ENCODE measurements around the gene SELENOV. TPM values are rescaled to one million over a fixed set of nuclear protein-coding genes. Genes with fewer than 3 reads are reported as not detected.
A peak's percentile ranks its signal among the peaks of the same experiment; 100 is the strongest.

SELENOV gene
- total RNA-seq, 2 experiments from 2014 or later = not detected

DNA sequence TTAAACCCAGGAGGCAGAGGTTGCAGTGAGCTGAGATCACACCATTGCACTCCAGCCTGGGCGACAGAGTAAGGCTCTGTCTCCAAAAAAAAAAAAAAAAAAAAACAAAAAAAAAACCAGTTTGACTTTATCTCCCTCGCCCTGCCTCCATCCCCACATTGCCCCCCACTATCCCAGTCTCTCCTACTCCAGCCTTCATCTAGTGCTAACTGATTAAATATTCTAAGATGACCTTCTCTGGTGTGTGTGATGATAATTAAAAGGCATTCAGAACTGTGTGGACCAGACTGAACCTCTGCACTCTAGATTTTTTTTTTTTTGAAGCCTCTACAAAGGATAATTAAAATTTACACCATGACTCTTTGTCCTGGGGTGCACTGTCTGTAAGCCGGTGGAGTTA, 22.2 kb upstream of the SELENOV start:
- intact Hi-C loops (cut with DNase I, micrococcal nuclease) = no loop called here
- Mint-ChIP-seq H3K4me3 (no peak overlapping the region), H3K9me3 (ENCODE audit: low read depth) (no peaks in the 10 kb centered on the region), H3K27me3 (peaks cover 7% of the 10 kb centered on the region), H3K4me1 (no peaks in the 10 kb centered on the region), H3K27ac (no peak overlapping the region), H3K36me3 (ENCODE audit: low read depth) (peaks cover 17% of the 10 kb centered on the region)
- ChIA-PET CTCF (interaction anchor here (1.0 to 1.5 kb wide), 3 partner anchors 10 to 40 kb away, joined by 4 to 6 read pairs (median 5); partner anchors contain the start of gene EID2B), POLR2A (interaction anchor here (0.6 kb wide), 1 partner anchor 44 kb away, joined by 3 read pairs; no protein-coding TSS in a partner anchor)
- no peak for ATAC-seq
- no peak for DNase-seq

DNA sequence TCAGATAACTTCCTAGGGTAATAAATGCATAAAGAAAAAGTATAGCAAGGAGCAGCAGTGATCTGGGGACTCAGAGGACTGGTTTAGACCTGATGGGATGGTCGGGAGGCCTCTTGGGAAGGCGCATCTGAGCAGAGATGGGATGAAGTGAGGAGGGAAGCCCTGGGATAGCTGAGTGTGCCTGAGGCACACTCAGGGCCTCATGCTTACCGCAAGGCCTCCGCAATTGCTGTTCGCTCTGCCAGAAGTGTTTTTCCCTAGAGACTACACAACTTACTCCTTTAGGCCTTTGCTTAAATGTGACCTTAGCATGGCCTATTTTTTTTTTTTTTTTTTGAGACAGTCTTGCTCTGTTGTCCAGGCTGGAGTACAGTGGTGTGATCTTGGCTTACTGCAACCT, 20.3 kb upstream of the SELENOV start:
- CTCF ChIA-PET = interaction anchor here (1.2 kb wide), 1 partner anchor 54 kb away, joined by 5 read pairs; no protein-coding TSS in a partner anchor
- ATAC-seq = no peak
- H3K27me3 Mint-ChIP-seq = peaks cover 20% of the 10 kb centered on the region
- H3K4me1 Mint-ChIP-seq = peaks cover 12% of the 10 kb centered on the region
- H3K4me3 Mint-ChIP-seq = no peak overlapping the region
- intact Hi-C loops (cut with DNase I, micrococcal nuclease) = loop anchor here in 1 of 2 experiments (5.0 kb wide), 1 partner anchor 38 kb away; the partner anchor contains the start of gene EID2B
- no peaks in the 10 kb centered on the region for H3K9me3 Mint-ChIP-seq (ENCODE audit: low read depth)
- no peak overlapping the region for H3K27ac Mint-ChIP-seq
- peaks cover 5% of the 10 kb centered on the region for H3K36me3 Mint-ChIP-seq (ENCODE audit: low read depth)
- POLR2A ChIA-PET = no interaction called here
- DNase-seq = no peak

DNA sequence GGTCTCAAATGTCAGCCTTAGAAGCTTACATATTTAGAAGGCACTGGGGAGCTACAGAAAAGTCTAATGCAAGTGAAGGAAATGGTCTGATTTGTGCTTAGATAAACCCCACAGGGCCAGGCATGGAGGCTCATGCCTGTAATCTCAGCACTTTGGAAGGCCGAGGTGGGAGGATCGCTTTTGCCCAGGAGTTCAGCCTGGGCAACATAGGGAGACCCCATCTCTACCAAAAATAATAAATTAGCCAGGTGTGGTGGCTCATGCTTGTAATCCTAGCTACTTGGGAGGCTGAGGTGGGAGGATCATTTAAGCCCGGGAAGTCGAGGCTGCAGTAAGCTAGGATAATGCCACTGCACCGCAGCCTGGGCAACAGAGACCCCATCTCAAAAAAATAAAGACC, 18.9 kb upstream of the SELENOV start:
- H3K27me3 Mint-ChIP-seq = peaks cover 31% of the 10 kb centered on the region
- ATAC-seq (no peak), DNase-seq (no peak)
- no peak overlapping the region for H3K4me3 Mint-ChIP-seq
- ChIA-PET CTCF (interaction anchor here (0.7 to 1.0 kb wide), 4 partner anchors 19 to 175 kb away, joined by 3 to 5 read pairs (median 4); no protein-coding TSS in a partner anchor), POLR2A (no interaction called here)
- no peak overlapping the region for H3K27ac Mint-ChIP-seq
- H3K36me3 Mint-ChIP-seq (ENCODE audit: low read depth) = no peaks in the 10 kb centered on the region
- intact Hi-C loops (cut with DNase I, micrococcal nuclease) = loop anchor here in 1 of 2 experiments (5.0 kb wide), 1 partner anchor 36 kb away; the partner anchor contains the start of gene EID2B
- H3K4me1 Mint-ChIP-seq = peaks cover 14% of the 10 kb centered on the region
- no peaks in the 10 kb centered on the region for H3K9me3 Mint-ChIP-seq (ENCODE audit: low read depth)

DNA sequence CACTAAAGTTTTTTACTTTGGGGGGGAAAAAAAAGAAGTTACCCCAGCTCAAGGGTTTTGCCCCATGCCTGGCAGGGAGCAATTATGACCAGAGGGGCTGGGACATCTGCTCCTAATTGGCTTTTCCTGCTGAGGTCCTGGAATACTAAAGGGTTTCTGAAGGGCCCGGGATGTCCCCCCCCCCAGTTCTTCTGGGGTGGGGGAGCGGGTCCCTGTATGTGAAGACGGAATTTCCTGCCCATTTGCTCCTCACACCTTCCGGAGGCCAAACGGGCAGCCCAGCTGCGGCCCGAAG, 17.3 kb upstream of the SELENOV start:
- Mint-ChIP-seq H3K27ac (no peak overlapping the region), H3K36me3 (ENCODE audit: low read depth) (no peaks in the 10 kb centered on the region), H3K9me3 (ENCODE audit: low read depth) (no peaks in the 10 kb centered on the region), H3K27me3 (peaks cover 32% of the 10 kb centered on the region), H3K4me3 (no peak overlapping the region), H3K4me1 (peaks cover 14% of the 10 kb centered on the region)
- DNase-seq = no peak
- no peak for ATAC-seq
- intact Hi-C loops (cut with DNase I, micrococcal nuclease) = loop anchor here in 1 of 2 experiments (5.0 kb wide), 1 partner anchor 35 kb away; the partner anchor contains the start of gene EID2B
- ChIA-PET POLR2A (interaction anchor here (0.6 to 1.1 kb wide), 2 partner anchors 21 to 62 kb away, joined by 4 read pairs; partner anchors contain the start of gene RPS16), CTCF (interaction anchor here (0.6 to 1.0 kb wide), 5 partner anchors 10 to 1119 kb away, joined by 3 to 4 read pairs (median 3); no protein-coding TSS in a partner anchor)

DNA sequence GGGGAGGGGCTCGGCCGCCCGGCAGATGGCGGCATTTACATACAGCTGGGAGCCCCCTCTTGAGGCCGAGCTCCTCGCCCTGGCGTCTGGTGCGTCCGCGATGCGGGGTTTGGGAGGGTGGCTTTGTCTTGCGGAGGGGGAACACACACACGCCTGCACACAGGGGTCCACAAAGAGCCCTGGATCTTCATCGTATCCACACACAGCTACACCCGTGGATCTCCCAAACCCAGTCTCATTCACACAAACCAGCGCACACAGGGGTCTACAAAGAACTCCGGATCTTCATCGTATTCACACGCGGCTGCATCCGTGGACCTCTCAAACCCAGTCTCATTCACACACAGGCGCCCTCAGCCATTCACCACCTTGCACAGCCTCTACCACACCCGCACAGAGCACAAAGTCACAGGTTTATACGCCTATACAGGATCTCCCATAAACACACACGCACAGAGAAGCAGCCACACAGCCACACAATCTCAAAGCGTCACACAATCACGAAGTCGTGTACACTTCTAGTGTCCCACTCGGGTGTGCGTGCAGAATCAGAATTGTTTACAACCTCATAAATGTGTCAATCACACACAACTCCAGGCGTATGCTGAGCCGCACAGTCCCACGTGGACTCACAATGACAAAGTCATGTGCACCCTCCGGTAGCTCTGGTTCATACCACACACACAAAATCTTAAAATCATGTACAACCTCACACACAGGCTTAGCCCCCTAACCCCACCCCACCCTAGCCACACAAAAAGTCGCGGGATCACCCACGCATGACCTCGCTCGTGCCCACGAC, 16.7 kb upstream of the SELENOV start:
- intact Hi-C loops (cut with DNase I, micrococcal nuclease) = loop anchor here in 1 of 2 experiments (5.0 kb wide), 1 partner anchor 34 kb away; the partner anchor contains the start of gene EID2B
- DNase-seq = peak; percentile 57
- Mint-ChIP-seq H3K27me3 (peaks cover 33% of the 10 kb centered on the region), H3K9me3 (ENCODE audit: low read depth) (no peaks in the 10 kb centered on the region), H3K27ac (no peak overlapping the region), H3K4me1 (peaks cover 17% of the 10 kb centered on the region), H3K4me3 (peak overlapping the region; percentile 31), H3K36me3 (ENCODE audit: low read depth) (no peaks in the 10 kb centered on the region)
- peak; percentile 45 for ATAC-seq
- CTCF ChIA-PET = interaction anchor here (0.6 to 2.3 kb wide), 8 partner anchors 10 to 1119 kb away, joined by 3 to 7 read pairs (median 3); no protein-coding TSS in a partner anchor
- POLR2A ChIA-PET = interaction anchor here (0.6 to 1.1 kb wide), 3 partner anchors 11 to 63 kb away, joined by 3 to 4 read pairs (median 4); partner anchors contain the start of gene RPS16

DNA sequence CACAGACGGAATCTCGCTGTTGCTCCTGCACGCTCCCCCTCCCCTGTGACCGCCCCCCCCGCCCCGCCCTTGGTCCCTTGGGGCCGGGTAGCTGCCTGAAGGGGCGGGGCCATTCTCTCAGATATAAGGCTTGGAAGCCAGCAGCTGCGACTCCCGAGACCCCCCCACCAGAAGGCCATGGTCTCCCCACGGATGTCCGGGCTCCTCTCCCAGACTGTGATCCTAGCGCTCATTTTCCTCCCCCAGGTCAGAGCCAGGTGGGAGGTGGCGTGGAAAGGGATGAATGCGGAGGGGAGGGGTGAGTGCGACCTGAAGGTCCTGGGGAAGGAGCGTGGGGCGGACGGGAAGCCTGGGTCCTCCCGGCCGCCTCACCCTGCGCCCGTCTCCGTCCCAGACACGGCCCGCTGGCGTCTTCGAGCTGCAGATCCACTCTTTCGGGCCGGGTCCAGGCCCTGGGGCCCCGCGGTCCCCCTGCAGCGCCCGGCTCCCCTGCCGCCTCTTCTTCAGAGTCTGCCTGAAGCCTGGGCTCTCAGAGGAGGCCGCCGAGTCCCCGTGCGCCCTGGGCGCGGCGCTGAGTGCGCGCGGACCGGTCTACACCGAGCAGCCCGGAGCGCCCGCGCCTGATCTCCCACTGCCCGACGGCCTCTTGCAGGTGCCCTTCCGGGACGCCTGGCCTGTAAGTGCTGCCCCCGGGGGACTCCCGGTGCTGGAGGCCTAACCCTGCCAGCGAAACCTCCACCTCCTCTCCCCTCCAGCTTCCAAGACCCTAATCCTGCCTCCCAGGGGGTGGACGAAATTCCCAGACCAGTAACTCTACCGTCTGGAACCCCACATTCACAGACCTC, 15.9 kb upstream of the SELENOV start, which contains the start of gene DLL3:
Gene DLL3 (plus strand): TSS at position 150 of the 845 bp plus-strand sequence. CDS start 28 bp downstream, at position 178.
- ChIA-PET POLR2A (interaction anchor here (0.7 kb wide), 1 partner anchor 10 kb away, joined by 3 read pairs; no protein-coding TSS in a partner anchor), CTCF (interaction anchor here (0.6 to 2.3 kb wide), 3 partner anchors 25 to 59 kb away, joined by 3 to 7 read pairs (median 3); no protein-coding TSS in a partner anchor)
- peak; percentile 36 for DNase-seq
- Mint-ChIP-seq H3K36me3 (ENCODE audit: low read depth) (no peaks in the 10 kb centered on the region), H3K4me1 (peaks cover 19% of the 10 kb centered on the region), H3K9me3 (ENCODE audit: low read depth) (no peaks in the 10 kb centered on the region), H3K27ac (no peak within 1 kb of the TSS), H3K27me3 (peaks cover 41% of the 10 kb centered on the region), H3K4me3 (peak within 1 kb of the TSS; percentile 31)
- intact Hi-C loops (cut with DNase I, micrococcal nuclease) = loop anchor here in 1 of 2 experiments (5.0 kb wide), 1 partner anchor 33 kb away; the partner anchor contains the start of gene EID2B
- ATAC-seq = no peak

DNA sequence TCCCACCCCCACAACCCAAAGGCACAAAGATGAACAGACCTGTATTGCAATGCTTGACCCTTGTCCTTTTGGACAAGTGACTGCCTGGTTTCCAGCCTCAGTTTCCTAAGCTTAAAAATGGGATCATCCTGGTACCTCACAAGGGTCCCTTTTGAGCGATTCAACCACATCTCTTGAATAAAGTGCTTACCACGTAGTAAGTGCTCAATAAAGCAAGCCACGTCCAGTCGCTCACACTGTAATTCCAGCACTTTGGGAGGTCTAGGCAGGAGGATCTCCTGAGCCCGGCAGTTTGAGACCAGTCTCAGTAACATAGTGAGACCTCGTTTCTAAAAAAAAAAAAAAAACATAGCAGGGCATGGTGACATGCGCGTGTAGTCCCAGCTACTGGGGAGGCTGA, 15.0 kb upstream of the SELENOV start:
- no peak overlapping the region for H3K27ac Mint-ChIP-seq
- ChIA-PET POLR2A (no interaction called here), CTCF (interaction anchor here (0.6 to 2.3 kb wide), 4 partner anchors 26 to 108 kb away, joined by 3 to 7 read pairs (median 3); no protein-coding TSS in a partner anchor)
- no peak overlapping the region for H3K4me3 Mint-ChIP-seq
- no peaks in the 10 kb centered on the region for H3K9me3 Mint-ChIP-seq (ENCODE audit: low read depth)
- no peaks in the 10 kb centered on the region for H3K36me3 Mint-ChIP-seq (ENCODE audit: low read depth)
- peaks cover 49% of the 10 kb centered on the region for H3K27me3 Mint-ChIP-seq
- DNase-seq (no peak), ATAC-seq (no peak)
- intact Hi-C loops (cut with DNase I, micrococcal nuclease) = loop anchor here in 1 of 2 experiments (5.0 kb wide), 2 partner anchors 32 to 58 kb away; partner anchors contain the start of gene EID2B
- peaks cover 19% of the 10 kb centered on the region for H3K4me1 Mint-ChIP-seq

DNA sequence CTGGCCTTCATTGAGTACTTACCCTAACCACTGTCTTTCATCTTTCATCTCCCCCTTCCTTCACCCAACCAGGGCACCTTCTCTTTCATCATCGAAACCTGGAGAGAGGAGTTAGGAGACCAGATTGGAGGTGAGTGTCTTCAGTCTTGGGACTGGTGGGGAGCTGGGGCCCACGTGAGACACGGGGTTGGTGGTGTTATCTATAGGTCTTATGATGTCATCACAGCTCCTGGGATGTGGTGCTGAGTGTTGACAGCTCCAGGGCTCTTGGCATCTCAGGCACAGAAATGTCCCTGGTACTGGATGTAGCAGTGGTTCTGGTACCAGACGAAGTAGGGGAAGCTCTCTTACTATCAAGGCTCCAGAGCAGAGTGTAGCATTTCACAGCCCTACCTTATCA, 14.4 kb upstream of the SELENOV start:
- Mint-ChIP-seq H3K27me3 (peaks cover 50% of the 10 kb centered on the region), H3K4me3 (no peak overlapping the region), H3K9me3 (ENCODE audit: low read depth) (no peaks in the 10 kb centered on the region)

DNA sequence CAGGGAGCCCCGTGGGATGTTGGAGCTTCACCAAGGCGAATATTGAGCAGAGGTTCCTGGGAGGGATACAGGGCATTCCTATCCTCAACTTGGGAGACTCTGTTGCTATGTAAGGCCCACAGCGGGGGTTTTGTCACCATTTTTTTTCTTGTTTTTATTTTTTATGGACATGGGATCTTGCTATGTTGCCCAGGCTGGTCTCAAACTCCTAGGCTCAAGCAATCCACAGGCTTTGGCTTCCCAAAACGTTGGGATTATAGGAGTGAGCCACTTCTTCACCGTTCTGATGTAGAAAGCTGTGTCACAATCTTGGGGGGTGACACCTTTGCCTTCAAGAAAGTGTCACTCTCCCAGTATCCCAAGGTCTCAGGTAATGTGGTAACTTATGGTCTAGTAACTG, 13.6 kb upstream of the SELENOV start:
- Mint-ChIP-seq H3K27me3 (peaks cover 50% of the 10 kb centered on the region), H3K4me1 (peaks cover 20% of the 10 kb centered on the region), H3K9me3 (ENCODE audit: low read depth) (no peaks in the 10 kb centered on the region), H3K36me3 (ENCODE audit: low read depth) (no peaks in the 10 kb centered on the region), H3K27ac (no peak overlapping the region), H3K4me3 (no peak overlapping the region)
- ChIA-PET POLR2A (no interaction called here), CTCF (interaction anchor here (0.5 to 0.8 kb wide), 4 partner anchors 10 to 60 kb away, joined by 3 read pairs; no protein-coding TSS in a partner anchor)
- ATAC-seq (no peak), DNase-seq (no peak)
- intact Hi-C loops (cut with DNase I, micrococcal nuclease) = loop anchor here in 1 of 2 experiments (5.0 kb wide), 1 partner anchor 59 kb away; no protein-coding TSS in a partner anchor

More for the DNA sequence above, 14.4 kb upstream of the SELENOV start:
- ChIA-PET CTCF (interaction anchor here (0.6 to 2.3 kb wide), 5 partner anchors 11 to 109 kb away, joined by 3 to 7 read pairs (median 3); no protein-coding TSS in a partner anchor), POLR2A (interaction anchor here (0.6 kb wide), 1 partner anchor 57 kb away, joined by 4 read pairs; no protein-coding TSS in a partner anchor)
- intact Hi-C loops (cut with DNase I, micrococcal nuclease) = loop anchor here in 1 of 2 experiments (5.0 kb wide), 1 partner anchor 58 kb away; no protein-coding TSS in a partner anchor
- no peak for ATAC-seq
- H3K27ac Mint-ChIP-seq = no peak overlapping the region
- no peak for DNase-seq
- H3K4me1 Mint-ChIP-seq = peaks cover 19% of the 10 kb centered on the region
- no peaks in the 10 kb centered on the region for H3K36me3 Mint-ChIP-seq (ENCODE audit: low read depth)

DNA sequence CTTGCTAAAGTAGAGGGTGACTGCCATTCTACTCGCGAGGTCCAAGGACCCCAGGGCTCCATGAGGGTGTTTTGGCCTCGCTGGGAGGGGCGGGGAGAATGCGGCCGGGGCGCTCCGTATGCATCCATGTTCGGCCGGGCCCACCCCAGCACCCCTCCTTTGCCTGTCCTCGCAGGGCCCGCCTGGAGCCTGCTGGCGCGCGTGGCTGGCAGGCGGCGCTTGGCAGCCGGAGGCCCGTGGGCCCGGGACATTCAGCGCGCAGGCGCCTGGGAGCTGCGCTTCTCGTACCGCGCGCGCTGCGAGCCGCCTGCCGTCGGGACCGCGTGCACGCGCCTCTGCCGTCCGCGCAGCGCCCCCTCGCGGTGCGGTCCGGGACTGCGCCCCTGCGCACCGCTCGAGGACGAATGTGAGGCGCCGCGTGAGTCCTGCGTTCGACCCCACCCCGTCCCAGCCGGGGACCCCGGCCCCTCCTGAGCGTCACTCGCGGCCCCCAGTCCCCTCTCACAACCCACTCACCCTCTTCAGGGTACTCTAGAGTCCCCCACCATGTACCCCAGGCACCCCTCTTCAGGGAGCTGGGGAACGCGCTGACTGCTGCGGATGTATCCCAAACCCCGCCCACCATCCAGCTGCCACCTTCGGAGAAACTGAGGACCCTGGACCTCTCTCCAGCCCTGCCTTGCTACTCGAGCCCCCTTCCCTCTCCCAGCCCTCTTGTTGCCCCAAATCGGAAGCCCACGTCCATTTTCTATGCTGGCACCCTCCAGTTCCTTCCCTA, 12.1 kb upstream of the SELENOV start:
- DNase-seq (peak; percentile 89), ATAC-seq (peak; percentile 48)
- no peak overlapping the region for H3K27ac Mint-ChIP-seq
- POLR2A ChIA-PET = interaction anchor here (1.0 to 1.3 kb wide), 2 partner anchors 55 to 67 kb away, joined by 3 to 5 read pairs; partner anchors contain the start of gene RPS16
- no peaks in the 10 kb centered on the region for H3K36me3 Mint-ChIP-seq (ENCODE audit: low read depth)
- no peaks in the 10 kb centered on the region for H3K9me3 Mint-ChIP-seq (ENCODE audit: low read depth)
- no peak overlapping the region for H3K4me3 Mint-ChIP-seq
- intact Hi-C loops (cut with DNase I, micrococcal nuclease) = loop anchor here (1.0 to 5.0 kb wide), 4 partner anchors 23 to 63 kb away; partner anchors contain the start of genes EID2B (in 1 of the 2) and TIMM50 (in 1 of the 2)
- H3K27me3 Mint-ChIP-seq = peaks cover 55% of the 10 kb centered on the region
- H3K4me1 Mint-ChIP-seq = peaks cover 29% of the 10 kb centered on the region
- CTCF ChIA-PET = interaction anchor here (0.6 to 1.9 kb wide), 15 partner anchors 8 to 301 kb away, joined by 3 to 13 read pairs (median 4); partner anchors contain the start of genes RPS16 and SELENOV

Measured in activated CD4-positive, alpha-beta T cell treated with anti-CD3 and anti-CD28 coated beads for 36 hours (primary cell).